NCI-H2227 (cell line): Measurements from ENCODE around the gene KCNT2.
A peak's percentile ranks its signal among the peaks of the same experiment; 100 is the strongest.

Experiments used
- DNase-seq: peaks from one replicate; lab custom pipeline; 2025; ENCODE audit not compliant: unreplicated experiment; lab: John Stamatoyannopoulos, UW

Gene KCNT2

DNA sequence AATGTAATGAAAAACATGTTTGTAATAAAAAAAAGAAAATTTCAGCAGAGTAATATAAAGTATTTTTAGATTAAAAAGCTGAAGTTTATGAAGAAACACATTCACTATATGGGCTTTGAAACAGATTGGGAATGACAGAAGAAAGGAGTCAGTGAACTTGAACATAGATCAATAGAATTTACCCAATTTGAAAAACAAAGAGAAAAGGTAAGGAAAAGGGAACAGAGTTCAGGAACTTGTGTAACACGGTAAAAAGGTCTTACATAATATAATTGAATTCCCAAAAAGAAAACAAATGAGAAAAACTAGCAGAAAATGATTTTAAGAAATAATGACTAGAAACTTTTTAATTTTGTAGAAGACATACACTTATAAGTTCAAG, 206.8 kb downstream of the KCNT2 start:
- no peak for DNase-seq

DNA sequence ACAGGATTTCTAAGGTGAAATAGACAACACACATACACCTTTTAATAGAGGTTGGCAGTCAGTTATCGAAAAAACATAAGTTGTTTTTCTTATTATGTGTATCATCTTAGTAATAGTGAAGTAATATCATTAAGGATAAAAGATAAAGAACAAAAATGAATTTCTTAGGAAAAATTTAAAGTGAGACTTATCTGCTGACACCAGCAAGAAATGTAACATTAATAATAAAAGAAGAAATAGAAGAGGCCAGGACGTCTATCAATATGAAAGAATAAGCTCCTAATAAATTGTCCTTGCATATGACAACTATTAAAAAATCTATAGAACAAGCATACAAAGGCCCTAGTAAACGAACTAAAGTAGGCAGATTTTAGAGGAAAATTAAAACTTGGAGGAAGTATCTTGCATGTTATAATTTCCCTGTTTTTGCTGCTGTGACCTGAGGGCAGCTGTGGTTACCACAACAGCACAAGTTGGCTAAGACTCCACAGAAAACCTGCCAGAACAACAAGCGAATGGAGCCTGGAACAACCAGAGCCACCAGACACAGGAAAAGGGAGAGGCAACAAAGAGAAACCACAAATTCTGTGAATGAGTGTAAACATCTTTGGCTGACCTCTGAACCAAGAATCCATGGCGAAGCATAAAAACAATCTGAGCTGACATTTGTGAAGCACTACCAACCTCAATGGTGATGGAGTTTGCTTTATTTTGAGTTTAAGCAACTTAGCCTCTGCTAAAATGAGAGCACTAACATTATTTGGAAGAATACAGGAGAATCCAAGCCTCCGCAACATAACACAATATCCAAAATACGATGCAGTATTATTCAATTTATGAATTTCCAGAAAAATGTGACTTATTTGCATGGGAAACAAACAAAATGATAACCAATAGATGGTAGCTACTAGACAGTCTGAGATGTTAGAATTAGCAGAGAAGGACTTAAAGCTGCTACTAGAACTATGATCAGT, 207.5 kb downstream of the KCNT2 start:
- DNase-seq = no peak

DNA sequence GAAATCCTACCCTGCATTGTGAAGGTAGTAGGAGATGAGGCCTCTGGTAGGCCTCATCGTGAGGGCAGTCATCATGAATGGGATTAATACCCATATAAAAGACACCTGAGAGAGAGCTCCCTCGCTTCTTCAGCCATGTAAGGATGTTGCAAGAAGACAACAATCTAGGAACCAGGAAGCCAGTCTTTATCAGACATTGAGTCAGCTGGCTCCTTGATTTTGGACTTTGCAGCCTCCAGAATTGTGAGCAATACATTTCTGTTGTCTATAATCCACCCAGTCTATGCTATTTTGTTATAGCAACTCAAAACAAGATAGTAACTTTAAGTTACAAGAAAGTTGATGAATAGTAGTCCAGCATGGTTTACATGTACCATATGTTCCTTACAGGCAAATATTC, 208.5 kb downstream of the KCNT2 start:
- DNase-seq = no peak

DNA sequence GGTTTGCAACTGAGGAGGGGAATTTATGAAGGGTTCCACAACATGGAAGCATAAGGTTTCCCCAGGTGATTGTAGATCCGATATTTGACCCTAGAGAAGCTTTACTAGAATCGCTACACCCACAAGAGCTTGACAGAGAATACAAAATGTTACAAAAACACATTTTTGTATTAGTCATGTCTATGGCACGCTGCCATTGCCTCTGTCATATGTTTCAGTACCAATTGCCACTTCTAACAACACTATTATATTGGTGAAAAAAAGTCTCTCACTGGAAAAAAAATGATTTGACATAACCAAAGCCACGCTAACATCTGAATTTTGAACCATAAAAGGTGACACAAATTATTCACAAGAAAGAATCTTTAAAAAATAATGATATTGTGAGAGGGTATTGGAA, 214.5 kb downstream of the KCNT2 start:
- no peak for DNase-seq

DNA sequence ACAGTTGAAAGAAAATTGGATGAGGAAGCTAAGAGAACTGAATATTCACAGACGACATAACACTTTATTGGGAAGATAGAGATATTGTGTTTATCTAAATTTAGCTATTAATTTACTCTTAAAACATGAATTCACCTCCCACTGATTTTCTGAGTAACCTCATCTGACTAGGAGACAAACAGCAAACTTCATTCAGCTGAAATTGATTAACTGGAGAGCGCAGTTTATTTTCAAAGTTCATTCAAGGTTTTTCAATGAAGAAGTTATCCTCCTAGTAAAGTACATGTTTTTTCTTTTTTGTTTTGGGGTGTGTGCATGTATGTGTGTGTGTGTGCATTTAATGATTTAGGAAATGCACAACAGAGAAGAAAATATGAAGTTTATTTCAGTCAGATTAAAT, 215.0 kb downstream of the KCNT2 start:
- DNase-seq = no peak

DNA sequence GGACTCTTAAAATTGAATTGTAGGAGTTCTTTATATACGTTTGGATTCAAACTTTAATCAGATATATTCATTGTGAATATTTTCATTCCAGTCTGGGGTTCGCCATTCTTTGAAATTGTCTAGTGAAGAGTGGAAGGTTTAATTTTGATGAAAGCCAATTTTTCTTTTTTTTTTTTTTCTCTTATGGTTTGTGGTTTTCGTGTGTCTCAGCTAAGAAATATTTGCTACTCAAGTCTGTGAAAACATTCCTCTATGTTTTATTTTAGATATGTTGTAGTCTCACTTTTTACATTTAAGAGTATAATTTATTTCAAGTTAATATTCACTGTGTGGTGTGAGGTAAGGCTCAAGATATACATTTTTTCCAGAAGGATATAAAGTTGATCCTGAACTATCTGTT, 220.5 kb downstream of the KCNT2 start:
- no peak for DNase-seq

DNA sequence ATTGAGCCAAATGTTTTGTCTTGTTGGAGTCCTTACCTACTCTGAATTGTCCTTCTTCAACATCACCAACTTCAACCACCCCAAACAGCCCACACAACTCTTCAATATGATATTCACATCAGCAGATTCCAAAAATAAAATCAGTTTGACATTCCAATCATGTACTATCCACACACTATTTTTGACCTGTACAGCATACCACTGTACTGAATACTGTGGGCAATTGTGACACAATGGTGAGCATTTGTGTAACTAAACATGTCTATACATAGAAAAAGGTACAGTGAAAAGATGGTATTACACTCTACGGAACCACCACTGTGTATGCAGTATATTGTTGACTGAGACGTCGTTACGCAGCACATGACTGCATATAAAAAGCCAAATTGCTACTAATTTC, 223.1 kb downstream of the KCNT2 start:
- DNase-seq = no peak

DNA sequence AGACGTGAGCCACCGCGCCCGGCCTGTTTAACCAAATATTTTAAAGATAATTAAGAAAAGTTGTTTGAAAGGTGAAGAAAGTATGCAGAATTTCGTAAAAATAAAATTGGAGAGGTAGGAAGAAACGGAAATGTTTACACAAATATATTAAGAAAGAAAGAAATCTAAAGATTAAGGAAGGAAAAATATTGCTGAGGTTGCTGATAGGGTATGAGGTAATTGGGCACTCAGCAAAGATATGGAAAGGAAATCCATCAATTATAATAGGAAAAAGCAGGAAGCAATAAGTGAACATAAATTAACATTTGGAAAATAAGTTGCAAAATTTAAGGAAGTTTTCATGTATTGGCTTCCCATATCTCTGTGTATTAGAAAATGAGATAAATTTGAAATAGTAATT, 225.9 kb downstream of the KCNT2 start:
- no peak for DNase-seq

DNA sequence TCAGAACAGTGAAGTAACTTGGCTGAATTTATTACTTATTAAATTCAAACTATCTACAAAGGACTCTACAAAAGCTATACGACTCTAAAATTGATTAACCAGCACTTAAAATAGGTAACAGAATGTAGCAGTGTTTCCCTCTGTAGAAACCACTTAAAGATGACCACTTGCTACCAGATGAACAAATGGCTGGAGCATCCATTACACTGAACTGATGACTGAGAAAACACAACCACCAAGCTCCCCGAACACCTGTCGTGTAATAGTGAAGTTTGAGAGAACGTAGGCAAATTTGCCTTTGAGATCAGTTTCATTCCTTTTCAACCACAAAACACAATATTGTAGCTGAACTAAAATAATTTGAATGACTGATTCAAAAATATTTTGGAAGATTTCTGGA, 226.7 kb downstream of the KCNT2 start:
- DNase-seq = no peak

DNA sequence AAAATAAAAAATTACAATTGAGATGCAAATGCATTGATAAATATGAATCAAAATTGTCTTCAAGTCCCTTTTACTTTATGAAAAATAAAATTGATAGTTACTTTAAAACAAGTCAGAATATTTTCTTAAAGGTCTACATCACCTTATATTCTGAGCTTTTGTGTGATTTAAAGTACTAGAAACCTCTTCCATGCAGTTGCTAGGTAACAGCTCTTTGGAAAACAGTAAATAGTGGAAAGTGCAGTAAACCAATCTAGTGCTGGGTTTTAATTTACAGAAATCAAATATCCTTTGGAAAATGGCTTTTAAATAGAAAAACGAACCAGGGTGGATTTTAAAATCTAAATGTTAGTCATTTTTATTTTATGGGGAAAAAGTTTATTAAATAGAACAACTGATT, 227.9 kb downstream of the KCNT2 start:
- DNase-seq = peak; percentile 7

DNA sequence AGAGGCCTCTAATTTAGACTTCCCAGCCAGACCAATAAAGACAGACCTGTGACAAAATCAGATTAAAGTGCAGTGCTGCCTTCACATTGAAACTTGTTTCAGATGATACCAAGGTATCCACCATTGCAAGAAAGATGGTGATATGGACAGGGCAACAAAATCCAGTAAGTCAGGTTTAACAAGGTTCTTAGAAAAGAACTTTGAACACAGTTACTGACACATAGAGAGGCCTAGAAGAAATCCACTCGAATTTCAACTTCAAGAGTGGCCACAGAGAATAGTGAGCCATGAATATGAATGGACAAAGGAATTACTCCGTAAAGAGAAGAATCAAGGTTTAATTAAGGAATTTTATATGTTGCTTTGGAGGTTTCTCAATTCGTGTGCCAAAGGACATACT, 230.4 kb downstream of the KCNT2 start:
- no peak for DNase-seq

DNA sequence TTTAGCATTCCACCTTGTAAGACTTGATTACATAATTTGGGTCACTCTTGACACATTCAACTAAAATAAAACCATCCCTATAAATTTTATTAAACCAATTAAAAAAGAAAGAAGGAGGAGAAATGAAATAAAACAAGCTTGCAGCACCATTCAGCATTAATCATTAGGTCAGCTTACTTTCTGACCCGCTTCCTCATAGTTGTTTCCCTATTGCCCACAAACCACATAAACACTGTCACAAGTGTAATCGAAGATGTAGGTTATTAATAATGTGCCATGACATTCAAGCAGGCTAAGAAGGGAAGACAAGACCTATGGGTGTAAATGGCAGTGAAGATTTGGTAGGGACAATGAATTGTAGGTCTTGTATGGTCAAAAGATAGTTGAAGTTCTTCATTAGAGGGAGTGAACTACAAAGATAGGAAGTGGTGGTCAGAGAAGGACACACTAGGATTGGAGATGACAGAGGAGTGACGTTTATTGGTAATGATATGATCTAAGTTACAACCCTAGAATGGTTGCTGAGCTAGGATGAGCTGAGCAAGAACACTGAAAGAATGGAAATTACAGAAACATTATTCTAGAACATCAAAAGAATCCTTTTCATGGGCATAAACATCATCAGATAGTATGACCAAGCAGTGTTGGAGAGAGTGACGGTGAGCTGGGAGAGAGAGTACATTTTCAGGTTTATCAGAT, 231.5 kb downstream of the KCNT2 start:
- DNase-seq = no peak

DNA sequence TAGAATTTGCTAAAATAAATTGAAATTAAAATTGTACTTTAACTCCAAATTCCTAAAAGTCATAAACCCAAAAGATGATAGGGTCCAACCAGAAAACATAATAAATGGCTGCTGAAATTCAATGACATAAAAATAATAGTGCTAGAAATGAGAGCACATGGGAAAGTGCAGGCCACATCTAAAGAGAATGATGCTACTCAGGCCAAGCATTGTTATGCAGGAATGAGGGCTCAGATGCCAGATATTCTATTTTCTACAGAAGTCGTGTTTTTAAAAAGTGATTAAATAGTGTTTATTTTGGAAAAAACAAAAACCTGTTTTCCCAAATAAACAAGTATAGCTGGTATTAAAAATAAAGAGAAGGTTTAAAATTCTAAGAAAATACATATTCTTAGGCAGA, 234.4 kb downstream of the KCNT2 start:
- no peak for DNase-seq

DNA sequence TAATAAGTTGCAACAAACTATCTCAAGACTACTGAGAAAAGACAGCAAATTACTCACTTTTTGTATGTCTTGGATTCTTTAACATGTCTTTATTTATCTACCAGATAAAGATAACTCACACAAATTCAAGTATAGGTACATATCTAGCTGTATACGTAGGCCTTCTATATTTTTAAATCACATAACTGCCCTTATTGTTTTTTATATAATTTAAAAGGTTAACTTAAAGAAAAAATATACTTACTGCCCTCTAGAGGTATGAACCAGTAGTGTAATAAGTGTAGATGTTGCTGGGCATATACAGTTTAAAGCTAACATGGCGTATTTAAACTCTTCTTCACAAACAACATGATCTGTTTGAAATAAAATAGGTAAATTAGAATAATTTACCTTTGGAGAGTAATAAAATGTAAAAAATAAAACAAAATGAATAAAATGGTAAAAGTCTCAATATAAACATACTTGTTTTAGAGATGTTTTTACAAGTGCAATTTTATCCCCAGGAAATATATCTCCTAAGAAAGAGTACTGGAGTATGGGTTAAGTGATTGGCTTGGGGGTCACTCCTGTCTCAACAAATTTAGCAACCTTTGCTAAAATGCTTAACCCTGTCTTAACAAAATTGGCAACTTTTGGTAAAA, 235.2 kb downstream of the KCNT2 start:
- peak; percentile 25 for DNase-seq

DNA sequence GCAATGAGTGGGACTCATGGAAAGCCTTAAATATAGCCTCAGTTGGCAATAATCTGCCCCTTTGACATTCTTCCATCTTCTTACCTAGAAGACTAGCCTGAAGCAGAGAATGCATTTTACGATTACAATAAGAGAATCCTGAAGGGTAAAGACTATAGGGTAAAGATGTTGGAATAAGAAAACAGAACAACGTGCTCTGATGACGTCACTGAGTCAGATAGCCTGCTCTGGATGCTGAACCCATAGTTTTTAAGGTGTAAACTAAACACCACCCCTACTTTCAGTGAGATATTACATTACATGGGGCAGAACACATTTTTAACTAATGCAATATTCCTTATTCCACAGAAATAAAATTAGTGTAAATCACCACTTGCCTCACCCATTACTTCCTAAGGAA, 240.4 kb downstream of the KCNT2 start:
- no peak for DNase-seq

DNA sequence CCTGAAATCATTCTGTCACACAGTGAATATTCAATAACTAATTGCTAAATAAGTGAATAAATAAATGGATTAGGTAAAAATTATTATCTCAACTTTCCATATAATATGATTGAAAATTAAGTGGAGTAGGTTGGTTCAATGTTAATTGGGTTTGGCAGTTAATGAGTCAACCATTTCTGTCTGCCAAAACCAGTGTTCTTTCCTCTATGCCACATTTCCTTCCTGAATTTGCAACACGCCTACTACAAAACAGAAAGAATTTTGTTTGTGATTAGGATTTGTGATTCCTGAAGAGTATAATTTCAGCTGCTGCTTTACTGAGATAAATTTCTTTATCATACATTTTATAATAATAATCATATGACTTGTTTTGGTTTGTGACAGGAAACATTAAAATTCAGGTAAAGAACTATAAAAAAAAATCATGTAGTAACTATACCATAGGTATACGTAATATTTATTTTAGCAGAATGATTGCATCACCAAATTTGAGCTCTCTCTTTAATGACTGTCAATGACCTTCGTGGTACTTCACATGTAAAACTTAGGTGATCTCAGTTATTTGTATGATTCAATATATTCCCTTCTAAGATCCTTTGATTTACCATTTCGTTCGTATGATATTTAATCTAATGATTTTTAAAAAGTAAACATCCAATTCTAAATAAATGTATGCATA, 241.3 kb downstream of the KCNT2 start:
- DNase-seq = no peak

DNA sequence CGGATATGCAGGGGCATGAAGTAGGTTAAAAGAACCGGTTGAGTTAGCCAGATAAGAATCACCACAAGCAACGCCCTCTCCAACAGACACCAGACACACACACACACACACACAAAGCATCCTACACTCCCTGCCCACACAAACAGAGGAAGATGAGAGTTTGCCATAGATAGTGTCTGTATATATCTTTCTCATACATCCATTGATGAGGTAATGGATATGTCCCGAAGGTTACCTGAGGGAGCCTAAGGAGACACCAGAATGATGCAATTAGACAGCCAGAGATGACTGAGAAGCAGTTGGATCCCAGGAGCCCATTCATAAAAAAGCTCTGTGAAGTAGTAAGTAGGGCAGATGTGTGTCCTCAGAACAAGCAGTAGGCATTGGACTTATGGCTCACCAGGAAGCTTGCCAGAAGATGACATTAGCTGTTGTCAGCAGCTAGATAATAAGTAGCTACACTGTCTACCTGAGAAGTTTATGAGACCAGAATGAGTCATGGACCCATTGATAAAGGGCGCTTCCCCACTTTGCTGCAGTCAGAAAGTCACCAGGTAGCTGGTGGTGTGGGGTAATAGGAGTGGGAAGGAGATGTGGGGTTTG, 247.0 kb downstream of the KCNT2 start:
- no peak for DNase-seq

DNA sequence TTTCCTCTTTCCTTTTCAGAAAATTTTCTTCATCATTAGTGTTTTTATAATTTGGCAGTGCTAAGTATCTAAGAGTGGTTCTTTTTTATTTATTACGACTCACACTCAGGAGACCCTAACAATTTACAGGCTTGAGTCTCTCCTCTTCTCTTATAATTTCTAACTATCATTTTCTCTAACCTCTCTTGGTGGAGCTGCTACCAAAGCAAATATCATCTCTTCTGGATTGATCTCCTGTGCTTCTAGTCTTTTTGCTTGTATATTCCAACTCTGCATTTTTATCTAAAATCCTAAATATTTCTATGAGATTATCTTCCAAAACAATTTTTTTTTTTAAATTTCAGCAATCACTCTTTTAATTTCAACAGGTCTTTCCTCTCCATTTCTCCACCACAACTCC, 250.3 kb downstream of the KCNT2 start:
- no peak for DNase-seq

DNA sequence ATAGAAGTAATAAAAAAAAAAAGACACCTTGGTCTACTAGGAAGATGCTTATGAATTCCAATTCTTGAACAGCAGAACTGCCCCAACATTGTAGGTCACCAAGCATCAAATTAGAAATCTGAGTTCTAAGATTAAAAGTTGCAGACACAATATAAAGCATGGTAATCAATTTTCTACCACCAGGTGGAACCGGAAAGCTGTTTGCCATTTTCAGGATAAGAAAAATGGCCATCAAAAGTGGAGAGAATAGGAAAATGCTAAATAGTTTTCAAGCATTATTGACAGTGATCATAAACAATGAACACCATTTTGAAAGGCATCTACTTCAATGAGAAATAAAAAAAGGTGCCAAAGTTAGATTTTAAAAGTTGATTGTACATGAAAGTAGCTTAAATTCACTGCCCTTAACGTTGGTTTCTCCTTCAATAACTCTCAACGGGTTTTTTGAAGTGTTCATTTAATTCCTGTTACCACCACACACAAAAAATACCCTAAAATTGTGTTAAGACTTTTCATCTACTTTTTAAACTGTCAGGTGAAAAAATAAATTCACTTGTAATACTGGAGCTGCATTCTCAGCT, 252.9 kb downstream of the KCNT2 start:
- peak; percentile 21 for DNase-seq

DNA sequence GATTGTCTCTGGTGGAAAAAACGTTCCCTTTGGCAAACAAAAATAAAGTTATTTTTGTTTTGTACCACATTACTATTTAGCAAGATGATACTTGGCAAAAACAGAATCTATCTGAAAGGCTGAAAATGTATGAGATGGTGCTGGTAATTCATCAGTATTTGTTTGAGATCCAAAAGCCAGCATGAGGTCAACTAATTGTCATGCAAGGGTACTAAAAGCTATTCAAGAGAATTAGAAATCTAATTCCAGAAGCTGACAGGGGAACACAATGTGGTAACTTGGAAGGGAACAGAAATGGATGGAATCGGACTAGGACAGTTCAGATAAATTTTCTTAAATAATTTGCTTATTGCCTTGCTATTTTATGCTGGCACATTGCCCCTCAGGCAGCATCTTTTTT, 263.8 kb downstream of the KCNT2 start:
- no peak for DNase-seq

DNA sequence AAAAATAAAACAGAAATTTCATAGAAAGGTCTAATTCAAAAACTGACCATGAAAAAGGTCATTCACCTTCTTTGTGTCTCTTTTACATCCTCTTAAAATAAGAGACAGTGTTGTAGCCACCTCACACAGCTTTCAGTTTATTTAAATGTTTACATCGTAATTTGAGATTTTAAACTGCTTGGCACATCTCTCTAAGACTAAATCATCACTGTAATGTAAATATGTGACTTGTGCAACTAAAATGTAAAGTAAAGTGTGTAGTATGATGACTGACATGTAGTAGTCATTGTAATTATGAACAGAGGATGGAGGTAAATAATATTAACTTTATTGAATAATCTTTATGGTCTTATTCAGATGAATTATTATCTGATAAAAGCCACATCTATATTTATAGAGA, 283.9 kb downstream of the KCNT2 start:
- no peak for DNase-seq
